Mucosa of descending colon (tissue), 3 donors: Measurements from ENCODE around the gene TRPM1. TPM values are rescaled to one million over a fixed set of nuclear protein-coding genes. Genes with fewer than 3 reads are reported as not detected.

Experiments
- ATAC-seq: fragments of 200-7000 bp; cut with Tn5 transposase; one replicate; pipeline ENCODE4 v1.9.1; 2020; ENCODE audit warnings: mild to moderate bottlenecking, moderate library complexity
- DNase-seq, 3 donors: peaks; one replicate each; pipeline ENCODE4 v3.0.0-alpha.2; 2020
- H3K36me3 ChIP-seq: fragments of 200-600 bp; one replicate; pipeline ENCODE4 v1.8.0; 2021; ENCODE audit warnings: low read depth, mild to moderate bottlenecking
- H3K4me1 ChIP-seq: fragments of 200-600 bp; one replicate; pipeline ENCODE4 v1.8.0; 2021; ENCODE audit warnings: low read depth, mild to moderate bottlenecking
- H3K4me3 ChIP-seq: fragments of 200-600 bp; one replicate; pipeline ENCODE4 v1.8.0; 2021; ENCODE audit warnings: mild to moderate bottlenecking
- H3K9me3 ChIP-seq: fragments of 200-600 bp; one replicate; pipeline ENCODE4 v1.8.0; 2021; ENCODE audit warnings: mild to moderate bottlenecking
- CTCF ChIP-seq: fragments of 200-600 bp; IDR thresholded peaks from one replicate; pipeline ENCODE4 v1.8.0; 2022; ENCODE audit warnings: antibody characterized with exemption, mild to moderate bottlenecking
- intact Hi-C, 2 donors: fragments of 100-400 bp; cut with DNase I in 1 of 2; cut with micrococcal nuclease in 1 of 2; formaldehyde crosslinking; loops; one replicate each; pipeline versions ENCODE4 v1.11.0 to v1.11.1; 2022; cut with DNase I, micrococcal nuclease
- total RNA-seq, 3 donors: library from RNA; stranded (reverse); fragmentation: NEBNext Ultra II Directional in 2 of 3; extraction: Animal tissue kit (Norgen Biotek cat#: 25700) in 2 of 3; gene quantifications; one replicate each; pipeline versions ENCODE4 v1.2.1 to v1.2.4, GENCODE V29; 2021 to 2023
- donor health status: DM: no; HTN: no; CAD: no; lungs with moderate emphysema.
- donor health status: DM: no; HTN: no; CAD: no.
- donor health status: DM: no; HTN: yes; CAD: no.

Gene TRPM1
- total RNA-seq, 3 donors from 2014 or later: not detected

- no peak for DNase-seq
- H3K9me3 ChIP-seq: no peaks in the 10 kb centered on the region
- no peaks in the 10 kb centered on the region for H3K36me3 ChIP-seq
- TF ChIP-seq CTCF: no peak
- H3K4me1 ChIP-seq: peaks cover 5% of the 10 kb centered on the region
- no peak for ATAC-seq
- intact Hi-C loops: no loop called here
- no peak overlapping the region for H3K4me3 ChIP-seq
These were observed 28.3 kb upstream of the TRPM1 start for GRCh38 chr15:31129769-31130303.

GRCh38 chr15:31128919-31129768 lies 27.6 kb upstream of the TRPM1 start:
- intact Hi-C loops: no loop called here
- peak; percentile 87 for TF ChIP-seq CTCF
- Histone ChIP-seq H3K9me3 (no peaks in the 10 kb centered on the region), H3K4me1 (peaks cover 5% of the 10 kb centered on the region), H3K4me3 (no peak overlapping the region), H3K36me3 (no peaks in the 10 kb centered on the region)
- DNase-seq: peak; percentile 79 to 86 (median 85)
- peak; percentile 94 for ATAC-seq

GRCh38 chr15:31128477-31128876 lies 27.0 kb upstream of the TRPM1 start:
- H3K4me3 ChIP-seq: no peak overlapping the region
- DNase-seq (no peak), ATAC-seq (no peak)
- intact Hi-C loops: no loop called here
- peaks cover 5% of the 10 kb centered on the region for H3K4me1 ChIP-seq
- no peaks in the 10 kb centered on the region for H3K9me3 ChIP-seq
- no peak for TF ChIP-seq CTCF
- H3K36me3 ChIP-seq: no peaks in the 10 kb centered on the region

GRCh38 chr15:31127596-31128261 lies 26.2 kb upstream of the TRPM1 start:
- H3K4me1 ChIP-seq: peaks cover 5% of the 10 kb centered on the region
- TF ChIP-seq CTCF: no peak
- no peaks in the 10 kb centered on the region for H3K36me3 ChIP-seq
- peak; percentile 42 for ATAC-seq
- intact Hi-C loops: no loop called here
- peaks cover under 1% of the 10 kb centered on the region for H3K9me3 ChIP-seq
- DNase-seq: no peak
- H3K4me3 ChIP-seq: no peak overlapping the region

GRCh38 chr15:31125061-31125460 lies 23.5 kb upstream of the TRPM1 start:
- Histone ChIP-seq H3K4me1 (peaks cover 5% of the 10 kb centered on the region), H3K36me3 (no peaks in the 10 kb centered on the region), H3K4me3 (no peak overlapping the region), H3K9me3 (peaks cover 8% of the 10 kb centered on the region)
- DNase-seq (no peak), ATAC-seq (no peak)
- intact Hi-C loops: no loop called here
- TF ChIP-seq CTCF: no peak
